CD4-positive, alpha-beta T cell treated with Interferon gamma for 1 hour (primary cell): ENCODE data around the gene SLC20A1.
"Not testable (repeated sequence)": the region's sequence is repeated elsewhere in the genome, so short reads cannot be mapped to it uniquely, and the experiment has no call there.

Source experiments
- DNase-seq: peaks from one replicate; pipeline ENCODE4 v3.0.0-alpha.2; 2020

Gene SLC20A1, protein sequence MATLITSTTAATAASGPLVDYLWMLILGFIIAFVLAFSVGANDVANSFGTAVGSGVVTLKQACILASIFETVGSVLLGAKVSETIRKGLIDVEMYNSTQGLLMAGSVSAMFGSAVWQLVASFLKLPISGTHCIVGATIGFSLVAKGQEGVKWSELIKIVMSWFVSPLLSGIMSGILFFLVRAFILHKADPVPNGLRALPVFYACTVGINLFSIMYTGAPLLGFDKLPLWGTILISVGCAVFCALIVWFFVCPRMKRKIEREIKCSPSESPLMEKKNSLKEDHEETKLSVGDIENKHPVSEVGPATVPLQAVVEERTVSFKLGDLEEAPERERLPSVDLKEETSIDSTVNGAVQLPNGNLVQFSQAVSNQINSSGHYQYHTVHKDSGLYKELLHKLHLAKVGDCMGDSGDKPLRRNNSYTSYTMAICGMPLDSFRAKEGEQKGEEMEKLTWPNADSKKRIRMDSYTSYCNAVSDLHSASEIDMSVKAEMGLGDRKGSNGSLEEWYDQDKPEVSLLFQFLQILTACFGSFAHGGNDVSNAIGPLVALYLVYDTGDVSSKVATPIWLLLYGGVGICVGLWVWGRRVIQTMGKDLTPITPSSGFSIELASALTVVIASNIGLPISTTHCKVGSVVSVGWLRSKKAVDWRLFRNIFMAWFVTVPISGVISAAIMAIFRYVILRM

DNA sequence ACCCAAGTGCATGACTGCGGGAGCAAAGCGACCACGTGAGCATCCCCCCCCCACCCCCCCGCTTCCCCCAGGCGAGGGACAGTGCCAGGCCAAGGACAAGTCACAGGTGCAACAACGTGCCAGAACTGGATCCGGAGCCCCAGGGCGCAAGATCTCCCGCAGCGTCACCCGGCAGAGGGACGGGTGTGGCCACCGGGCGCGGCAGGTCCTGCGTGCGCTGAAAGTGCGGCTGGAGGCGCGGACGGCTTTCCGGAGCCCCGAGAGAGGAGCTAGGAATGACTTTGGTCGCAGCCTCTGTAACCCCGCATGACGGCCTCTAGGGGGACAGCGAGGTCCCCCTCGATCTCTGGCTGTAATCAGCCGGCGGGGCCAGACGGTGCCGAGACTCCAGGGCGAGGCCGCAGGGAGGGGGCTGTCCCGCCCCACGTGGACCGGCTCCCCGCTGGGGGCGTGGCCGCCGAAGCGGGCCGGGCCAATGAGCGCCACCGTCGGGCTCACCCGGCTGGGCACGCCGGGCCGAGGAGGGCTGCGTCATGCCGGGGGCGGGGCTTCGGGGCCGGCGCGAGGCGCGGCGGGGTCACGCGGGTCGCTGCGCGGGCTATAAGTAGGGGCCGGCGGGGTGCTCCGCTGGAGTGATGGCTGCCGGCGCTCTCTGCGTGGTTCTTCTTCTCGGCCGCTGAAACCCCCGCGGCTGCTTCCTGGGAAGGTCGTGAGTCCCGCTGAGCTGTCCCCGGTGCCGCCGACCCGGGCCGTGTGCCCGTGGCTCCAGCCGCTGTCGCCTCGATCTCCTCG, at the start of gene SLC20A1:
TSS of gene SLC20A1 (plus strand) at position 630 of the 792 bp plus-strand sequence. CDS start 890 bp downstream, outside the sequence.
- DNase-seq, result peak; percentile 98

DNA sequence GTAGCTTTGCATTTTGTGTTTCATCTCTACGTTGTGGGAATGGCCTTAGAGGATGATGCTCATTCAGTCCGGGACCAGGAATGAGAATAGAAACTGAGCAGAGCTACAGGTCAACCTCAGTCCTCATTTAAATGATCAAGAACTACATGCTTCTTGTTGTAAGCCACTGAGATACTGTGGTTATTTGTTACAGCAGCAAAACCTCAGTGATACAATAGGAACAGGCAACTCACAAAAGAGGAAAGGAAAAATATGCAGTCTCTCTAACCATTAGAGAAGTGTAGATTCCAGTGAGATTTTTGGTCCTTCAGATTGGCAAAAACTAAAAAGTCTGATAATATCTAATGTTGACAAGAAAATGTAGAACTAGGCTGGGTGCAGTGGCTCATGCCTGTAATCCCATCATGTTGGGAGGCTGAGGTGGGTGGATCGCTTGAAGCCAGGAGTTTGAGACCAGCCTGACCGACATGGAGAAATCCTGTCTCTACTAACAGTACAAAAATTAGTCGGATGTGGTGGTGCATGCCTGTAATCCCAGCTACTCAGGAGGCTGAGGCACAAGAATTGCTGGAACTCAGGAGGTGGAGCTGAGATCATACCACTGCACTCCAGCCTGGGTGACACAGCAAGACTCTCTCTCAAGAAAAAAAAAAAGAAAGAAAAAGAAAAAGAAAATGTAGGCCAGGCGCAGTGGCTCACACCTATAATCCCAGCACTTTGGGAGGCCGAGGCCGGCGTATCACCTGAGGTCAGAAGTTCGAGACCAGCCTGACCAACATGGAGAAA, 48.0 kb upstream of the SLC20A1 start:
- DNase-seq, result no peak

DNA sequence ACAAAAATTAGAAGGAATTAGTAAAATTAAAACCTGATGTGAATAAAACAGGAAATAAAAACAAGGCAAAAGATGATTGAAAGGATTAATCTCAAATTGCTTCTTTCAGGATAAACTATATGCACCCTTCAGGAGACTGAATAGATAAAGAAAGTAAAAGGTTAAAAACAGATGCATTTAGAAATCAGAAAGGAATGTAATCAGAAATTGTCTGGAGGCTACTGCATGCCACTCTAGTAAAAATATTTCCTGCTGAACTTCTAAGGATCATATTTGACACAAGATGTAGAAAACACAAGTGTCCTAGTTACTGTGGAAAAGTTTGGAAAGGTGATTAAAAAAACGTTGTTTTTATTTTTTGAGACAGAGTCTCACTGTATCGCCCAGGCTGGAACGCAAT, 45.1 kb upstream of the SLC20A1 start:
- DNase-seq, result no peak

DNA sequence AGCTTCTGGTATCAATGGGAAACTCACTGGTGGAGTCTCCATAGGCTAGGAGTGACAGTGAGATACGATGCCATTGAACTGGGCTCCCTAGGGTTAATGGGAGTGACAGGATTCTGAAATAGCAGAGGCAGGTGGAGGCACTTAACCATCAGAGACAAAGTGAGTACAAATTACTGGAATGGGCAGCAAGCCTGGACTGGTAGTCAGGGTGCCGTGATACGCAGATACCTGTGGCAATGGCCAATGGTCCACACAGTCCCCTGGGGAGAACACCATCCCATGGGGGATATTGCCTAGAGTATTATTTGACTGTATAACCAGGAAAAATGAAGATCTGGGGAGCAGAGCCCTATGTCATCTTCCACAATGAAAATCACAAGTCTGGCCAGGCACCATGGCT, 44.0 kb upstream of the SLC20A1 start:
- no peak for DNase-seq

DNA sequence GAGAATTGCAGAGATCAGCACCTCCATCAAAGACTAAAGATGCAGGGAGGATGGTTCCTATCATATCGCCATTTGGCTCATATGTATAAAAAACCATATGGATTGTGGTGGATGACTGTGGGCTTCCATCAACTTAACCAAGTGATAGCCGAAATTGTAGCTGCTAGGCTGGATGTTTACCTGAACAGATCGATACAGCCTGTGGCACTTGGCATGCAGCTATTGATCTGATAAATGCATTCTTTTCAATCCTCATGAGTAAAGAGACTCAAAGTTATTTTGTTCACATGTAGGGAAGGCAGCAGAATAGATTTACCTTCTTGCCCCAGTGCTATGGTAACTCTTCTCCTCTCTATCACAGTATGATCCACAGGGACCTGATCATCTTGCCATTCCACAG, 42.8 kb upstream of the SLC20A1 start:
- DNase-seq, result no peak

DNA sequence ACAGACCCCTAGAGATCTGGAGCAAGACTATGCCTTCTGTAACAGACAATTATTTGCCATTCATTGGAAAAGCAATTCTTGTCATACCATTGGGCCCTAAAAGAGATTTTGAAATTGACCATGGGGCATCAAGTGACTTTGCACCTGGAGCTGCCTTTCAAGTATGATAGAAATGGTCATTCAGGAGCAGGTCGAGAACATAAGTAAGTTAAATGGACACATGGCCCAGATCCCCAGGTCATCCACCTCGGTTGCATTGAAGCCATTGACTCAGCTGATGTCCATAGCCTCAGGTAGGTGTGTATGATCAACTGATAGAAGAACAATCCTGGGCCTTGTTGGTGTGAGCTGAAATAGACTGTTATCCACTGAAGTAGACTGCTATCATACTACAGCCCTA, 42.0 kb upstream of the SLC20A1 start:
- no peak for DNase-seq

DNA sequence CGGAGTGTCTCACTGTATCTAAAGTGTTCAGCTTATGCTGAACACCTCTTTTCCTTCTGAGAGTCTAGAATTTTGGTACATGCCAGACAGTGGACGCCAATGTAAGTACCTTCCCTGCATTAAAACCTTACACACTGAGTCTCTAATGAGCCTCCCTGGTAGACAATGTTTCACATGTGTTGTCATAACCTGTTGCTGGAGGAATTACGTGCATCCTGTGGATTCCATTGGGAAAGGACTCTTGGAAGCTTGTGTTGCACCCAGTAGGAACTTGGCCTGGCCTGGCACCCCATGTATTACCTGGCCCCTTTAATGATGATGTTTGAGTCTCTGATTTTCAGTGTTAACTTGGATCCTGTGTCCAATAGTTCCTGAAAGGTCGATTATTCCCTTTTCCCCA, 40.8 kb upstream of the SLC20A1 start:
- no peak for DNase-seq

DNA sequence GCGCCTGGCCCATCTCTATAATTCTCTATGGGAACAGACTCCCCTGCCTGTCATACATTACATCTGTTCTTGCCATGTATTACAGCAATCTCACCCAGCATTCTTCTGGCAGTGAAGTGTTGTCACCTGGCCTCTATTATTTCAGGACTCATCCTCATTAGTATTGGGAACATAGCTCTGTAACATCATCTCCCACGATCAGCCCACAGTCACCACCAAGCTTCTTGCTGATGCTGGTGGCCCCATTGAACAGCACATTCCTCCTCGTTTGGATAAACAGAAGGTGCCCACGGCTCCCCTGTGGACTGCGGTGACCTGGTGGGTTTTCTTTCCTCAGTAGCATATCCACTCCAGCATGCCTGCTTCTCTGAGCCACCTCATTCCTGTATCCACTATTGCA, 39.8 kb upstream of the SLC20A1 start:
- no peak for DNase-seq

DNA sequence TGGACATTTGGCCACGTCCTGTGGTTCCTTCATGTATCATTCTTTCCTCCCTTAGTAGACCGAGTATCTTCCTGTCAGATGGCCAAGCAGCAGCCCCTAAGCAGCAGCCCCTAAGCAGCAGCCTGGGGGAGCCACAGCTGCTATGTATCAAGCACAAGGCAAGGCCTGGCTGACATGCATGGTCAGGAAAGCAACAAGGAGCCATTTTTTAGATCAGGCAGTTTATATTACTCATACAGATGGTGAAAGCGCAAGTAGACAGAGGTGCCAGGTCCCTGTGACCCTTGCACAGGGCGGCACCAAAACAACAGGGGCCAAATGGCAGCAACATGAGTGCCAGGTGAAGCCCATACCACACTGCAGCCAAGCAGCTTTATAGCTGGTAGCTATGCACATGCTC, 39.2 kb upstream of the SLC20A1 start:
- no peak for DNase-seq

DNA sequence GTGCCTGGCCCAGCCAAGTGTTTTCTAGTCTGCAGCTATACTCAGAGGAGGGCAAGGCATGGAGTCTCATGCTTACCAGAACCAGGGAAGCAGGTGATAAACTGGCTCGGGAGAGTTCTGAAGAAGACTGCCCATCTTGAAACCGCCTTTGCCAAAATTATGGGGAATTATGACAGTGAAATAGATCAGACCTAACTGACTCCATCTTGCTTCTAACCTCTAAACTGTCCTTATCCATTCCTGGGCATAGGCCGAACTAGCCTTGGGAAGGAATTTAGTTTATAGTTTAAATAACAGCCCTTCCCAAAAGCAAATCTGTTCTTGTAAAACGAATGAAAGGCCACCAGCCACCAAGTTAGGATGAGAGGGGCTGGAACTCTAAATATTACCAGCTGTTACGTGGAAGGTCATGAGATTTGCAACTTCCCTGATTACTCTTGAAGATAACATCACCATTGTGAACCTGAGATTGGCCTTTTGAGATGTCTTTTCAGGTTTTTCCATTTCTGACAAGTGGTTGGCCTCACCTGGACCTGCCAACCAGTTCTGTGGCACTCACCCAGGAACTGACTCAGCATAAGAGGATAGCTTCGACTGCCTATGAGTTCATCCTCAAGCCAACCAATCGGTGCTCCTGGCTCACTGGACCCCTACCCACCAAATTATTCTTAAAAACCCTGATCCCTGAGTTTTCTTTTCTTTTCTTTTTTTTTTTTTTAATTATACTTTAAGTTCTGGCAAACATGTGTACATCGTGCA, 37.9 kb upstream of the SLC20A1 start:
- DNase-seq, result no peak

DNA sequence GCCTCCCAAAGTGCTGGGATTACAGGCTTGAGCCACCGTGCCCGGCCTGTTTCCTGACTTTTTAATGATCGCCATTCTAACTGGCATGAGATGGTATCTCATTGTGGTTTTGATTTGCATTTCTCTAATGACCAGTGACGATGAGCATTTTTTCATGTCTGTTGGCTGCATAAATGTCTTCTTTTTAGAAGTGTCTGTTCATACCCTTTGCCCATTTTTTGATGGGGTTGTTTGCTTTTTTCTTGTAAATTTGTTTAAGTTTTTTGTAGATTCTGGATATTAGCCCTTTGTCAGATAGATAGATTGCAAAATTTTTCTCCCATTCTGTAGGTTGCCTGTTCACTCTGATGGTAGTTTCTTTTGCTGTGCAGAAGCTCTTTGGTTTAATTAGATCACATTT, 36.4 kb upstream of the SLC20A1 start:
- not testable (repeated sequence) for DNase-seq

DNA sequence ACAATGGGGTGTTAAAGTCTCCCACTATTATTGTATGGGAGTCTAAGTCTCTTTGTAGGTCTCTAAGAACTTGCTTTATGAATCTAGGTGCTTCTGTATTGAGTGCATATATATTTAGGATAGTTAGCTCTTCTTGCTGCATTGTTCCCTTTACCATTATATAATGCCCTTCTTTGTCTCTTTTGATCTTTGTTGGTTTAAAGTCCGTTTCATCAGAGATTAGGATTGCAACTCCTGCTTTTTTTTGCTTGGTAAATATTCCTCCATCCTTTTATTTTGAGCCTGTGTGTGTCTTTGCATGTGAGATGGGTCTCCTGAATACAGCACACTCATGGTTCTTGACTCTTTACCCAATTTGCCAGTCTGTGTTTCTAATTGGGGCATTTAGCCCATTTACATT, 33.5 kb upstream of the SLC20A1 start:
- not testable (repeated sequence) for DNase-seq

DNA sequence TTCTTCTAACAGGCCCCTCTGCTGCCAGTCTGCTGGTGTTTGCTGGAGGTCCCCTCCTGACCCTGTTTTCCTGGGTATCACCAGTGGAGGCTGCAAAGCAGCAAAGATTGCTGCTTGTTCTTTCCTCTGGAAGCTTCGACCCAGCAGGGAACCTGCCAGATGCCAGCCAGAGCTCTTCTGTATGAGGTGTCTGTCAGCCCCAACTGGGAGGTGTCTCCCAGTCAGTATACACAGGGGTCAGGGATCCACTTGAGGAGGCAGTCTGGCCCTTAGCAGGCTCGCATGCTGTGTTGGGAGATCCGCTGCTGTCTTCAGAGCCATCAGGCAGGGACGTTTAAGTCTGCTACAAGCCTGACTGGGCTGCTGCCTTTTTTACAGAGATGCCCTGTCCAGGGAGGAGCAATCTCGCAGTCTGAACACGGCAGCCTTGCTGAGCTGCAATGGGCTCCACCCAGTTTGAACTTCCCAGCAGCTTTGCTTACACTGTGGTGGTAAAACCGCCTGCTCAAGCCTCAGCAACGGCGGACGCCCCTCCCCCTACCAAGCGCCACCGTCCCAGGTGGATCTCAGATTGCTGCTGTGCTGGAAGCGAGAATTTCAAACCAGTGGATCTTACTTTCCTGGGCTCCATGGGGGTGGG, 31.4 kb upstream of the SLC20A1 start:
- no peak for DNase-seq

DNA sequence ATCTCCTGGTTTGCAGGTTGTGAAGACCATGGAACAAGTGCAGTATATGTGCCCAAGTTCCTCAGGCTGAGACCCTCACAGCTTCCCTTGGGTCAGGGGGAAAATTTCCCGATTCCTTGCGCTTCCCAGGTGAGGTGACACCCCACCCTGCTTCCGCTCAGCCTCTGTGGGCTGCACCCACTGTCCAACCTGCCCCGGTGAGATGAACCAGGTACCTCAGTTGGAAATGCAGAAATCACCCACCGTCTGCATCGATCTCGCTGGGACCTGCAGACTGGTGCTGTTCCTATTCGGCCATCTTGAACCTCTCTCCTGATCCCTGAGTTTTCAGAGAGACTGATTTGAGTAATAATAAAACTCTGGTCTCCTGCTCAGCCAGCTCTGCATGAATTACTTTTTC, 30.7 kb upstream of the SLC20A1 start:
- no peak for DNase-seq

DNA sequence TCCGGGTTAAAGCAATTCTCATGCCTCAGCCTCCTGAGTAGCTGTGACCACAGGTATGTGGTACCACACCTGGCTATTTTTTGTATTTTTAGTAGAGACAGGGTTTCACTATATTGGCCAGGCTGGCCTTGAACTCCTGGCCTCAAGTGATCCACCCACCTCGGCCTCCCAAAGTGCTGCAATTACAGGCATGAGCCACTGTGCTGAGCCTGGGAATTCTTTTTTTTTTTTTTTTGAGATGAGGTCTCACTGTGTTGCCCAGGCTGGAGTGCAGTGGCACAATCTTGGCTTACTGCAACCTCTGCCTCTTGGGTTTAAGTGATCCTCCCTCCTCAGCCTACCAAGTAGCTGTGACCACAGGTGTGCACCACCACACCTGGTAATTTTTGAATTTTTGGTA, 29.9 kb upstream of the SLC20A1 start:
- not testable (repeated sequence) for DNase-seq

DNA sequence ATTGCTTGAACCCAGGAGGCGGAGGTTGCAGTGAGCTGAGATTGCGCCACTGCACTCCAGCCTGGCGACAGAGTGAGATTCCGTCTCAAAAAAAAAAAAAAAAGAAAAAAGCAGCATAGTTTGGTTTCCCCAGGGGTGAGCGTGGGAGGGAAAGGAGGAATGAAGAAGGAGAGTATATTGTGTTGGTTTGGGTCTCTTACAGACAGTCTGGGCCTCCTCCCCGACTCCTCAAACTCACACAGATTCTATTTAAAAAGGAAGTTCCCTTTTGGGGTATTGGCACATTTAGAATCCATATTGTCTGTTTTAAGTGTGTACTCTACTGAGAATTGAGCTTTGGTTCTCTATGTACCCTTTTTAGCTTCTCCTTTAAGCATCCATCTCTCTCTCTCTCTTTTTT, 27.4 kb upstream of the SLC20A1 start:
- DNase-seq, result no peak

DNA sequence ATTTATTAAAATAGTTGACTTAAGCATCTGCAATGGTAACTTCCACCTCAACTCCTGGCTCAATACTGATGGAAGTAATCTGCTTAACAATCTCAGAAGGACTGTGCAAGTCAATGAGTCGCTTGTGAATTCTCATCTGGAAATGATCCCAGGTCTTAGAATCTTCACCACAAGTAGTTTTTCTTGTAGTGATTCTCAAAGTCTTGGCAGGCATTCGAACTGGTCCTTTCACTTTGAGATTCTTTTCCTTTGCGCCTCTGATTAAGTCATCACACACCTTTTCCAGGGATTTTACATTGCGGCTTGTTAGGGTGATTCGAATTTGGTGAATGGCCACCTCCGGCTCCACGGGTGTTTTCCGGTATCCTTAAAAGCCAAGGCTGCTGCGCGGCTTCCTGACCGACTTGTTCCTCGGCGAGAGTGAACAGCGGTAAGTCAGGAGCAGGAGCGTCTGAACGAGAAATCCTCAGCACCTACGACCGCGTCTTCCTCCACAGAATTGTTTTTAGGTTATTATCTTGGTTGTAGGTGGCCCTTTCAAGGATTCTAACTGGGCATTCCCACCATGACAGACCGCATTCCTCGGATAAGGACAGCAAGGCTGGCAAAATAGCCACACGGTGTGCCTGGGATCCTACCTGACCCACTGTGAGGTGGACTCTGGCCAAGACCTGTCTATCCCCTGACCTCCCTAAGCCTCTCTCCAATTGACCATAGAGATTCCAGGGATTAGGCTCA, 23.8 kb upstream of the SLC20A1 start:
- DNase-seq, result no peak

DNA sequence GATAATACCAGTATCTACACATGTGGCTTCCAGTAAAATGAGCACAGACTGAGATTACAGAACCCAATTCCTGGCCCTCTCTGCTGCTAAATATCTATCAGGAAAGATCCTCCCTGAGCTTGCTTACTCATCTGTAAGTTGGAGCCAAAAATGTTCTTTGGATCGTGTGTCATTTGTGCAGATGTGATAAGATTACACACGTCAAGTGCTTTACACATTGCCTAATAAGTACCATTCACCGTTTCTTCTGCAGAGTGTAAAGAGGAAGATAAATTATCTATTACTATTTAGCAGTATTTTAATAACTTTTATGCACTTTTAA, 23.2 kb upstream of the SLC20A1 start:
- no peak for DNase-seq

DNA sequence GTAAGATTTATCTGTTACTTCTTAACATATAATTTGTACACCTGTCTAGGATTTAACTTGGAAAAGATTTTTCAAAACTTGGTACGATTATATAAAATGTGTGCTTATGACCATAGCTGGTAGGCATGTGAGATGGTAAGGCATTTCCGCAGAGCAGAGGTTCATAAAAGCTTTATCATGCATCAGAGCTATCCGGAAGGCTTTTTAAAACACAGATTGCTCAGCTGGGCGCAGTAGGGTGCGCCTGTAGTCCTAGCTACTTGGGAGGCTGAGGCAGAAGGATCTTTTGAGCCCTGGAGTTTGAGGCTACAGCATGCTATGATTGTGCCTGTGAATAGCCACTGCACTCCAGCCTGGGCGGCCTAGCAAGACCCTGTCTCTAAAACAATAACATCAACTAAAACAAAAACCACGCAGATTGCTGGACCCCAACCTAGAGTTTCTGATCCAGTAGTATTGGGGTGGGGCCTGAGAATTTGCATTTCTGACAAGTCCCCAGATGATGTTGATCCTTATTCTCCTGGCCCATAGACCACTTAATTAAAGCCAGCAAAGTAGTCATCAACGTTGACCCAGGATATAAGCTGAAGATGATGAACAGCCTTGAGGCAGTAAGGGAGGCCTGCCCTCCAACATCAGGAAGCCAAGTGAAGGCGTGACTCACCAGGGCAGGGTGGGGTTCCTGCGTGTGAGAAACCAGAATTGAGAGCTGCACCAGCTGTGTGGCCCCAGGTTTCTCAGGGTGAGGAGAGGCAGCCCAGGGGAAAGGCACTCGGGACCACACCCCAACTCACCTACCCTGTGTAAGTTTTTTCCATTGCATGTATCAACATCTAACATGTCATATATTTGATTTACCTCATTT, 21.6 kb upstream of the SLC20A1 start:
- peak; percentile 68 for DNase-seq
